ENCODE data around the gene CNIH1. TPM values are rescaled to one million over a fixed set of nuclear protein-coding genes. Genes with fewer than 3 reads are reported as not detected.

The CNIH1 gene
- total RNA-seq, 1 experiment from 2014 or later, result 114 TPM

GRCh38 chr14:54435500-54435981 is 5.6 kb downstream of the CNIH1 start:
- no peaks in the 10 kb centered on the region for H3K9me2 ChIP-seq (ENCODE audit: insufficient read depth)
- intact Hi-C loops (cut with micrococcal nuclease; ENCODE audit: unreplicated experiment), result no loop called here
- H3K4me2 ChIP-seq, result no peak overlapping the region
- 0 out of 2 replicates have a peak overlapping the region, but pooled peaks have one; percentile 10 for H3K27ac ChIP-seq
- H3K27me3 ChIP-seq (ENCODE audit: insufficient read depth, low read depth), result no peaks in the 10 kb centered on the region
- POLR2A ChIA-PET (ENCODE audit: unreplicated experiment), result interaction anchor here (0.5 kb wide), 1 partner anchor 398 kb away, joined by 8 read pairs; no protein-coding TSS in a partner anchor
- peaks cover 5% of the 10 kb centered on the region; the same call in 1 of the 2 replicates for H3F3A ChIP-seq (ENCODE audit: insufficient read depth, low read depth)
- peaks cover 53% of the 10 kb centered on the region for H4K20me1 ChIP-seq (ENCODE audit: insufficient read depth)
- H3K36me3 ChIP-seq (ENCODE audit: low read depth), result peaks cover 31% of the 10 kb centered on the region
- H3K4me1 ChIP-seq (replicated peaks; ENCODE audit: insufficient read depth), result peaks cover 25% of the 10 kb centered on the region; the same call in 1 of the 2 replicates
- TF ChIP-seq EZH2 (IDR thresholded peaks at IDR 0.05; ENCODE audit: low read depth) (no peak), CTCF (conservative IDR thresholded peaks at IDR 0.05) (no peak)
- H2AFZ ChIP-seq, result no peak overlapping the region
- CTCF ChIA-PET, result no interaction called here
- peak in 1 of 2 experiments; percentile 50 for DNase-seq
- H3K4me3 ChIP-seq, result no peak overlapping the region
- peaks cover 90% of the 10 kb centered on the region for H3K79me2 ChIP-seq (ENCODE audit: low read depth)
- no TSS peak for BruUV-seq (replicated peaks)
- no peaks in the 10 kb centered on the region for H3K9me3 ChIP-seq (ENCODE audit: insufficient read depth, low read depth)

DNA sequence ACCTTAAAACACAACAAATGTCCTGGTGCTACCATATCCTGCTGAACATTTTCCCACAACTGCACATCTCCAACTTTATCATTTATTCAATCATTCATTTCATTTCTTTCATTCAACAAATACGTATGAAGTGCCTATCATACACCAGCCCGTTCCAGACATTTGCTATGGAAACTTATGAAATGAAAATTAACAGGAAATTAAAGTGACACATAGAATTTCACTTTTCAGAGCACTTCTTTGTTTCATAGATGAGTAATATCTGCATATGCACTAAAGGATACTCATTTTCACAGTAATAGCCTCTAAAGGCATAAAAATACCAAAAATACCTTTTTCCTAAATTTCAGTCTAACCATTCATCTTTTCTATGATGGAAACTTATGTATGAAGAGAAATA is 12.6 kb downstream of the CNIH1 start:
- TF ChIP-seq EZH2 (IDR thresholded peaks at IDR 0.05; ENCODE audit: low read depth), result no peak
- no peak for TF ChIP-seq CTCF (conservative IDR thresholded peaks at IDR 0.05)
- Histone ChIP-seq H3K27ac (no peak overlapping the region), H3K79me2 (ENCODE audit: low read depth) (peaks cover 33% of the 10 kb centered on the region), H3K4me3 (no peak overlapping the region), H3K9me3 (ENCODE audit: insufficient read depth, low read depth) (no peaks in the 10 kb centered on the region), H3F3A (ENCODE audit: insufficient read depth, low read depth) (peaks cover 4% of the 10 kb centered on the region; the same call in 1 of the 2 replicates), H3K9me2 (ENCODE audit: insufficient read depth) (no peaks in the 10 kb centered on the region), H3K4me2 (no peak overlapping the region), H3K36me3 (ENCODE audit: low read depth) (peaks cover 46% of the 10 kb centered on the region), H2AFZ (no peak overlapping the region), H3K4me1 (replicated peaks; ENCODE audit: insufficient read depth) (no peaks in the 10 kb centered on the region), H3K27me3 (ENCODE audit: insufficient read depth, low read depth) (no peaks in the 10 kb centered on the region), H4K20me1 (ENCODE audit: insufficient read depth) (peaks cover 30% of the 10 kb centered on the region)
- DNase-seq, result no peak
- no TSS peak for BruUV-seq (replicated peaks)
- POLR2A ChIA-PET (ENCODE audit: unreplicated experiment), result no interaction called here
- intact Hi-C loops (cut with micrococcal nuclease; ENCODE audit: unreplicated experiment), result no loop called here
- CTCF ChIA-PET, result no interaction called here

GRCh38 chr14:54427871-54428270 is 13.3 kb downstream of the CNIH1 start:
- Histone ChIP-seq H3K27ac (no peak overlapping the region), H3K9me3 (ENCODE audit: insufficient read depth, low read depth) (no peaks in the 10 kb centered on the region), H3K36me3 (ENCODE audit: low read depth) (peaks cover 46% of the 10 kb centered on the region), H2AFZ (no peak overlapping the region), H3K79me2 (ENCODE audit: low read depth) (peaks cover 26% of the 10 kb centered on the region), H4K20me1 (ENCODE audit: insufficient read depth) (peaks cover 24% of the 10 kb centered on the region), H3K27me3 (ENCODE audit: insufficient read depth, low read depth) (no peaks in the 10 kb centered on the region), H3F3A (ENCODE audit: insufficient read depth, low read depth) (peaks cover 5% of the 10 kb centered on the region; the same call in 1 of the 2 replicates), H3K4me1 (replicated peaks; ENCODE audit: insufficient read depth) (no peaks in the 10 kb centered on the region), H3K4me2 (no peak overlapping the region), H3K9me2 (ENCODE audit: insufficient read depth) (no peaks in the 10 kb centered on the region), H3K4me3 (no peak overlapping the region)
- no peak for DNase-seq
- intact Hi-C loops (cut with micrococcal nuclease; ENCODE audit: unreplicated experiment), result no loop called here
- CTCF ChIA-PET, result no interaction called here
- BruUV-seq (replicated peaks), result no TSS peak
- TF ChIP-seq CTCF (conservative IDR thresholded peaks at IDR 0.05) (no peak), EZH2 (IDR thresholded peaks at IDR 0.05; ENCODE audit: low read depth) (no peak)
- POLR2A ChIA-PET (ENCODE audit: unreplicated experiment), result no interaction called here
